GM18861 (cell line): ENCODE results near the gene MUS81.
"Not testable (repeated sequence)": the region's sequence is repeated elsewhere in the genome, so short reads cannot be mapped to it uniquely, and the experiment has no call there.

Experiments
- ATAC-seq: cut with Tn5 transposase; IDR thresholded peaks from one replicate; pipeline ENCODE4 v1.9.1; 2021; ENCODE audit not compliant: unreplicated experiment

MUS81 gene

GRCh38 chr11:65844231-65844872, 15.9 kb upstream of the MUS81 start:
- no peak for ATAC-seq

- ATAC-seq: no peak
Observed at GRCh38 chr11:65847746-65848145, 12.5 kb upstream of the MUS81 start.

- not testable (repeated sequence) for ATAC-seq
Observed at GRCh38 chr11:65848693-65849092, 11.5 kb upstream of the MUS81 start.

- no peak for ATAC-seq
Observed at GRCh38 chr11:65849366-65849765, 10.9 kb upstream of the MUS81 start.

GRCh38 chr11:65849771-65850216, 10.4 kb upstream of the MUS81 start:
- no peak for ATAC-seq

- no peak for ATAC-seq
Observed at GRCh38 chr11:65850217-65851082, 9.8 kb upstream of the MUS81 start.

- ATAC-seq: no peak
Observed at GRCh38 chr11:65851083-65851579, 9.1 kb upstream of the MUS81 start.

- ATAC-seq: no peak
Observed at GRCh38 chr11:65851811-65852507, 8.3 kb upstream of the MUS81 start.

- ATAC-seq: no peak
Observed at GRCh38 chr11:65852508-65853245, 7.6 kb upstream of the MUS81 start.

GRCh38 chr11:65853246-65853979, 6.8 kb upstream of the MUS81 start:
- no peak for ATAC-seq

GRCh38 chr11:65854161-65854592, 6.1 kb upstream of the MUS81 start:
- no peak for ATAC-seq

GRCh38 chr11:65854852-65855837, 5.1 kb upstream of the MUS81 start:
- ATAC-seq: no peak

- no peak for ATAC-seq
Observed at GRCh38 chr11:65855927-65856363, 4.3 kb upstream of the MUS81 start.

- ATAC-seq: no peak
Observed at GRCh38 chr11:65856689-65857499, 3.3 kb upstream of the MUS81 start.

GRCh38 chr11:65857500-65857852, 2.8 kb upstream of the MUS81 start:
- no peak for ATAC-seq

- ATAC-seq: peak; percentile 41
Observed at GRCh38 chr11:65857853-65858680, 2.2 kb upstream of the MUS81 start, which contains the start of gene CFL1. CFL1 (minus strand) TSS chr11:65858180; CDS start chr11:65858099, 81 bp downstream.

- no peak for ATAC-seq
Observed at GRCh38 chr11:65858681-65859087, 1.5 kb upstream of the MUS81 start.
